Right renal pelvis (tissue), 4 donors: ENCODE results near the gene TMX3. TPM values are rescaled to one million over a fixed set of nuclear protein-coding genes. Genes with fewer than 3 reads are reported as not detected.

Experiments used
- polyA plus RNA-seq, 4 donors: library from polyadenylated mRNA; unstranded; fragments of 120-200 nt; gene quantifications; one replicate each; pipeline ENCODE4 v1.2.1, GENCODE V29; 2013; ENCODE audit not compliant: insufficient read length in 4 of 4

The TMX3 gene
- polyA plus RNA-seq, 4 donors, result 62.4 to 81.9 (median 71.4) TPM

Other genes starting within 250 kb of the TMX3 start
- gene CCDC102B, start 83.0 kb upstream of the TMX3 start, polyA plus RNA-seq, result 1 to 10 TPM; 7.5 to 7.8 (median 7.7) TPM